HG02973 (cell line): ENCODE measurements around the gene SFXN5.
"Not testable (repeated sequence)": the region's sequence is repeated elsewhere in the genome, so short reads cannot be mapped to it uniquely, and the experiment has no call there.

Source experiments
- ATAC-seq: cut with Tn5 transposase; IDR thresholded peaks from one replicate; pipeline ENCODE4 v1.9.1; 2021; ENCODE audit warnings: moderate library complexity; ENCODE audit not compliant: unreplicated experiment

SFXN5 gene

GRCh38 chr2:72914589-72915319 lies 156.8 kb downstream of the SFXN5 start:
- no peak for ATAC-seq

DNA sequence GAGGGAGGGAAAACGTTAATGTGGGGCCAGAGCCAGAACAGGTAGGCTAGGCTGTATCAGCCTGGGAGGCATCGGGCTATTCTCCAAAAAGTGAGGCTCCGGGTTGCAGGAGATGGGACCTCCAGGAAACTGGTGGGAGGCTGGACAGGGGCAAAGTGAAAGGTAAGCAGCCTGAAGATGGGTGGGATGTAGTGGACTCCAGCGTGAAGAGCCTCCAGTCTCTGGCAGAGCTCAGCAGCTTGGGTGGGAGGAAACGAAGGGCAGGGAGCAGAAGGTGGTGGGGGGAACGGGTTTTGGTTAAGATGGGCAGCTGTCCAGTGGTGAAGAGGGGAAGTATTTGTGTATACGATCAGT lies 157.3 kb downstream of the SFXN5 start:
- no peak for ATAC-seq

DNA sequence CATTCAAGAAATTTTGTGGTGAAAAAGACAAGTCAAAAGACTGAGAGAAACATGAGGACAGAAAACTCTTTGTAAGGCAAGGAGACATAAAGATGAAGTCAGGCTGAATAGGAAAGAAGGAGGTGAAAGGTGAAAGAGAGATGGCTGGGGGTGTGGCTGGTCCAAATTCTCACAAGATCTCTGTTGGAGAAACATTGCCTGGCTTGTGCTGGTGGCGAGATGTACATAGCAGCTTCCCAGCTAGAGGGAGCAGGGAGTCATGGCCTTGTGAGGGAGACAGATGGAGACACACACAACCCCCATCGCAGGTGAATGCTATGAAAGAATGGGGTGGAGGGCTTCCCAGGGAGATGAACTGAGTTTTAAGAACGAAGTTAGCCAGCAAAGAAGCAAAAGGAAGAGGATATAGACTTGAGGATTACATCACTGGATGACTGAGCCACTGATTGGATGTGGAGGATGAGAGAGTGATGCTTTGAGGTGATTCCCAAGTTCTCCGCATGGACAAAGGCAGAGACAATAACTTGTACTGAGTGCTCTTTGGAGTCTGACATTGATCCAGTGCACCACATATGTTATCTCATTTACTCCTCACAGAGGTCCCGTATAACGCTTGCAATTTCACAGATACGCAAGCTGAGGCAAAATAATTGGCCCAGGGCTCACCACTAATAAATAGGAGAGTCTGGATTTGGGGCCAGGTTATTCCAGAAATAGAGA lies 157.9 kb downstream of the SFXN5 start:
- no peak for ATAC-seq

DNA sequence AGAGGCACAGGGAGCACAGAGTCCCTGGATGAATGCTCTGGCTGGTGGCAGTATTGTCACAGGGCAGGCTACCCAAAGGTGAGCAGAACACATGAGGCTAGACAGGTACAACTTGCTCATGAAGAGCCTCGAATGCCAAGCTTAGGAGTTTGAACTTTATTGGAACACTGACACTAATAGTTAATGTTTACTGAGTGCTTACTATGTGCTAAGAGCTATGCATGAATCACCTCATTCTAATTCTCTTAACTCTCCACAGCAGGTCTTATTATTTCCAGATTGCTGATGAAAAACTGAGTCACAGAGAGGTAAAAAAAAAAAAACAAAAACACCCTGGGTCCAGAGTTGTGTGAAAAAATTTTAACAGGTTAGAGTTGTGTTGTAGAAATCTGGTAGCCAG lies 160.3 kb downstream of the SFXN5 start:
- ATAC-seq, result no peak

GRCh38 chr2:72908741-72909140 lies 162.8 kb downstream of the SFXN5 start:
- ATAC-seq, result no peak

DNA sequence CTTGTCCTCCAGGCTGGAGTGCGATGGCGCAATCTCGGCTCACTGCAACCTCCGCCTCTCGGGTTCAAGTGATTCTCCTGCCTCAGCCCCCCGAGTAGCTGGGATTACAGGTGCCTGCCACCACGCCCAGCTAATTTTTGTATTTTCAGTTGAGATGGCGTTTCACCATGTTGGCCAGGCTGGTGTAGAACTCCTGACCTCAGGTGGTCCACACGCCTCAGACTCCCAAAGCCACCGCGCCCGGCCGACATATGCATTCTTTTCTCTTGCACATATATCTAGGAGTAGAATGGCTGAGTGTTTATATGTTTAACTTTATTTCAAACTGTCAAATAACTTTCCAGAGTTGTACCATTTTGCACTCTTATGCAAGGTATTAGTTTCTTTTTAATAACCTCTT lies 164.1 kb downstream of the SFXN5 start:
- ATAC-seq, result not testable (repeated sequence)

DNA sequence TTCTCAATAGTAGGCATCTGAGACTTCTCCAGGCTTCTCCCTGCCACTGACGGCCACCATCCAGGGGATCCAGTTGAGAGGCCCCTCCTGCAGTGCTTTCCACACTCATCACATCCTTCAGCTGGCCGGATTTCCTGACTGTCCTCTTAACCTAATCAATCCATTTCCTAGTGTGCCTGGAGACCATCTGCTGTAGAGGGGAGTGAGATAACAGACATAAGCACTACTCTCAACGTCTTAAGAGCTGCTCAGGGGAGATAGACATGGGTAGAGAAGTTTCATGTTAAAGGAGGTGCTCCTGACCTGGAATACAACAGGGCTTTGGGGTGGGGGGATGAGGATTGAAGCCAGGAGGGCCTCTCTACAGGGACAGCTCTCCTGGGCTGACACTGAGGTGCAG lies 170.1 kb downstream of the SFXN5 start:
- no peak for ATAC-seq

DNA sequence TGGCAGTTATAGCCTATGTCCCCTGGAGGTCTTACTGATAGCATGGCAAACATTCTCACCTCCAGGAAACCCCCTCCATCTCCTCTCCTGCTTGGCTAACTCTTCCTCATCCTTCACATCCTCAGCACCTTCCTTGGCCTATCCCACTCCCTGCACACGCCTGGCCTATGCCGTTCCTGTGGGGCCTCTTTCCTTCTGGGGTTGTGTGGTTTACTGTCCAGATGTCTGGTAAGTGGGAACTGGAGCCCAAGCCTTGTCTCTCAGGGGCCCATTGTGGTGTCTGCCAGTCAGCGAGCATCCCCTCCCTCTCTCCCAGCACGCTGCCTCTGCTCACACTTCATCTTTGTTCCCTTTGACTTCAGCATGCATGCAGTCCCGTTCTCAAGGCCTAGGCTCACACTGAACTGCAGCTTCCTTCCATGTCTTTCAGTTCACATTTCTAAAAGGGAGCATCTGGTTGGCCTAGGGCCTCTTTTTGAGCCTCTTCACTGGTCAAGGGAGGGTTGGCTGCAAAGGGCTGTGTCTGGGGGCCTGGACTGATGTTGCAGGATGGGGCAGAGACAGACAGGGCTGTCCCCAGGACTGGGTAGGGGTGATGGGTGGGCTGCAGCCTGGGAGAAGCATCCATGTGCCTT lies 171.2 kb downstream of the SFXN5 start:
- ATAC-seq, result no peak

- no peak for ATAC-seq
Measured at GRCh38 chr2:72898585-72898906, 173.0 kb downstream of the SFXN5 start.

GRCh38 chr2:72897785-72898584 lies 173.5 kb downstream of the SFXN5 start:
- no peak for ATAC-seq

GRCh38 chr2:72896446-72896845 lies 175.1 kb downstream of the SFXN5 start:
- no peak for ATAC-seq

GRCh38 chr2:72895759-72896281 lies 175.7 kb downstream of the SFXN5 start:
- no peak for ATAC-seq

DNA sequence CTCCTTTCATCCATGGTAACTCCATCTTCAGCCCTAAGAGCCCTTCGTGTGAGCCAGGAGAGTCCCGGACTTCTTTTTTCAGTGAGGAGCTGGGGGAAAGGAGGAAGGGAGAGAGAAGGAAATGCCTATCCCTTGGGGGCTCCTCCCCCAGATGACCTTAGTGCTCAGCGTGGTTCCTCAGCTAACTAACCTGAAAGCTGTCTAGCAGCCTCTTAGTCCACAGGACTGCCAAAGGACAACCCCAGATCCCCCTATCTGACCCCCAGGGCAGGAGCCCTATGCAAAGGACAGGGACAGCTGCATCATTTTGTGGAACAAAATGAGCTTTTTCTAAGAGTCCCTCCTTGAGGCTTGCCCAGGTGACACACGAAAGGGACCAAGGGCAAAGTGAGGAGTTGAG lies 176.4 kb downstream of the SFXN5 start:
- ATAC-seq, result no peak

GRCh38 chr2:72894514-72894913 lies 177.0 kb downstream of the SFXN5 start:
- ATAC-seq, result no peak

GRCh38 chr2:72893594-72894319 lies 177.8 kb downstream of the SFXN5 start:
- peak; percentile 68 for ATAC-seq

DNA sequence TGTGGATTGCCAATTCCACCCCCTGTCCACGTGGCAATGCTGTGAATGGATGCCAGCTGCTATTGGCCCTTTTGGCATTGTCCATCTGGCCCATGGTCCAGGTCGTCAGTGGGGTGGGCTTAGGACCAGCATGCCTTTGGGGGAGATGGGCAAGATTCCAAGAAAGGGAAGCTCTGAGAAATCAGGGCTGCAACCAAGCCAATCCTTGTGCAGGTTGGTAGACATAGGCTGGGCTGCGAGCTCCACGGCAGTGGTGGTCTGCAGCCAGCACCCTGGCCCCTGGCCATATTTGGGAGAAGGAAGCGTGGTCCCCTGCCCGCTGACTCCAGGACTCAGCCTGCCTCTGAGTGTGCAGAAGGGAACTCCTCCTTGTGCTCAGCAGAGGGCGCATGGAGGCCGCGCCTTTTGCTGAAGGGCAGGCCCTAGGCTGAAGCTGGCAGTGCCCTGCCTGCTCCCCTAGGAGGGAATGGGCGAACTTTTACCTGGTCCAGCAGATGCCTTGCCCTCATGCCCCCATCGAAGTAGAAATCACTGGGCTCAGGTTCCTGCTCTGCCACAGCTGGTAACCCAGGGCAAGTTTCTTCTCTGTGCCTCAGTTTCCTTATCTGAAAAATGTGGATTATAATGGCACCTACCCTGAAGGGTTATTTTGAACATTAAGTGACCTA lies 178.9 kb downstream of the SFXN5 start:
- peak; percentile 52 for ATAC-seq
